Neural progenitor cell (in vitro differentiated cells): ENCODE measurements around the gene NDUFS4. TPM values are rescaled to one million over a fixed set of nuclear protein-coding genes. Genes with fewer than 3 reads are reported as not detected.

Experiments used
- DNase-seq: peaks from one replicate; pipeline ENCODE4 v3.0.0-alpha.2; 2016; ENCODE audit warnings: low spot score
- H2AFZ ChIP-seq: fragments of 200-600 bp; sonication (generic); replicated peaks from 2 replicates; pipeline ENCODE4 v1.6.1; 2016; ENCODE audit warnings: antibody characterized with exemption
- H3F3A ChIP-seq: fragments of 200-600 bp; sonication (generic); 2 replicates; pipeline ENCODE4 v1.6.1; 2016; ENCODE audit warnings: antibody characterized with exemption, low read depth
- H3K27ac ChIP-seq: fragments of 200-600 bp; sonication (generic); 2 replicates; pipeline ENCODE4 v1.5.1; 2016; ENCODE audit warnings: mild to moderate bottlenecking
- H3K27me3 ChIP-seq: fragments of 200-600 bp; sonication (generic); 2 replicates; pipeline ENCODE4 v1.6.1; 2016; ENCODE audit warnings: mild to moderate bottlenecking, moderate library complexity
- H3K36me3 ChIP-seq: fragments of 200-600 bp; sonication (generic); 2 replicates; pipeline ENCODE4 v1.5.1; 2016
- H3K4me1 ChIP-seq: fragments of 200-600 bp; sonication (generic); 2 replicates; pipeline ENCODE4 v1.6.1; 2016; ENCODE audit warnings: mixed run types
- H3K4me2 ChIP-seq: fragments of 200-600 bp; sonication (generic); 2 replicates; pipeline ENCODE4 v1.6.1; 2016
- H3K4me3 ChIP-seq: fragments of 200-600 bp; sonication (generic); 2 replicates; pipeline ENCODE4 v1.5.1; 2016
- H3K79me2 ChIP-seq: fragments of 200-600 bp; sonication (generic); 2 replicates; pipeline ENCODE4 v1.6.1; 2016; ENCODE audit warnings: low read depth
- H3K9ac ChIP-seq: fragments of 200-600 bp; sonication (generic); 2 replicates; pipeline ENCODE4 v1.6.1; 2016
- H3K9me3 ChIP-seq: fragments of 200-600 bp; sonication (generic); 2 replicates; pipeline ENCODE4 v1.5.1; 2016; ENCODE audit warnings: low read depth
- H4K20me1 ChIP-seq: fragments of 200-600 bp; sonication (generic); 2 replicates; pipeline ENCODE4 v1.6.1; 2016; ENCODE audit warnings: low read depth
- H3K27ac Mint-ChIP-seq: 3 replicates; pipeline ENCODE4 v1.8.0; 2021; ENCODE audit warnings: mixed read lengths
- H3K27me3 Mint-ChIP-seq: 2 replicates; pipeline ENCODE4 v1.8.0; 2022; ENCODE audit warnings: low read depth, mild to moderate bottlenecking, inconsistent platforms, moderate library complexity, mixed read lengths; ENCODE audit not compliant: insufficient read depth
- H3K36me3 Mint-ChIP-seq: 3 replicates; pipeline ENCODE4 v1.8.0; 2021; ENCODE audit warnings: mixed read lengths
- H3K4me1 Mint-ChIP-seq: 3 replicates; pipeline ENCODE4 v1.8.0; 2021; ENCODE audit warnings: mixed read lengths
- H3K4me3 Mint-ChIP-seq: 3 replicates; pipeline ENCODE4 v1.8.0; 2021; ENCODE audit warnings: mild to moderate bottlenecking, moderate library complexity, mixed read lengths
- H3K9me3 Mint-ChIP-seq: 3 replicates; pipeline ENCODE4 v1.8.0; 2020; ENCODE audit warnings: mixed read lengths
- EZH2 ChIP-seq: fragments of 200-600 bp; sonication (generic); IDR thresholded peaks from 2 replicates; pipeline ENCODE4 v1.6.1; 2017; ENCODE audit warnings: antibody characterized with exemption, mild to moderate bottlenecking, moderate library complexity
- EZH2phosphoT487 ChIP-seq: fragments of 200-600 bp; sonication (generic); IDR thresholded peaks from 2 replicates; pipeline ENCODE4 v1.6.1; 2017; ENCODE audit warnings: antibody characterized with exemption
- total RNA-seq: library from RNA; depleted of rRNA; stranded (reverse); fragments of >200 nt; gene quantifications from 2 replicates; pipeline ENCODE4 v1.2.3, GENCODE V29; 2015; ENCODE audit warnings: low replicate concordance
- TF ChIP-seq, protein P1 (sequence below): fragments of 200-600 bp; sonication (generic); IDR thresholded peaks from 2 replicates; pipeline ENCODE4 v1.5.1; 2017; ENCODE audit warnings: antibody characterized with exemption, mild to moderate bottlenecking

NDUFS4 gene
- total RNA-seq, 1 donor from 2014 or later, result 183 TPM

DNA sequence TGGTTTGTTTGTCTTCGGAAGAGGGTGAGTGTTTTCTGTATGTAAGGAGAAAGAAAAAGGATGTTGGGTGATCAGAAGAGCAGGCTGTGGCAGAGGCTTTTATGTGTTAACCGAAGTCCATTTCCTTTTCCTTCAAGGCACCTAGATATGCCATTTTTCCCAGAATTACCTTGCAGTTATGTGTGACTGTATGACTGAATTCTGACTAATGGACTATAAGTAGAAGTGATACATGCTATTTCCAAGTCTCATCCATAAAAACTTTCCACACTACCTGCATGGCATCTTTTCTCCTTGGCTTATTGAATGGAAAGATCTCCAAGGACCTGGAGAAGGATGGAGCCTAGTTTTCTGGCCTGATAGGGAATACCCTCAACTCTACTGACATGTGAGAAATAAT, 10.6 kb upstream of the NDUFS4 start:
- no peak overlapping the region for H3K4me3 ChIP-seq
- DNase-seq, result no peak
- H3K4me3 Mint-ChIP-seq, result no peak overlapping the region

DNA sequence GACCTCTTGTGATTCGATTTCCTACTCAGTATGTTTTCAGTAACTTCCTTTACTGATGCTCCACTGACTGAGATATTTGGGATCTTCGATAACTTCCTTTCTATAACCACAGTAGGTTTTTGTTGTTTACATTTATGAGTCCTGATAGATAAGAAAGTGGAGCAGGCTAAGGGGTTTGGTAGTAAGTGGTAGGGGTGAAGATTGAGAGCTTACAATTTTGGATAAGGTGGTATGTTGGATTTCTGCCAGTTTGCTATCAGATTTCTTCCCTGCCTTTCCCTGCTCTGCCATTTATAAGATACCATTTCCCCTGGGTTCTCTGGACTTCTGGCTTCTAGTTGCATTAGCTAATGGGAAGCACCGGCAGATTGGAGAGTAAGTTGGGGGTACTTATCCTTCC, 7.9 kb upstream of the NDUFS4 start:
- Histone ChIP-seq H3K36me3 (no peaks in the 10 kb centered on the region), H3K27me3 (no peaks in the 10 kb centered on the region), H4K20me1 (no peaks in the 10 kb centered on the region), H2AFZ (peak overlapping the region; percentile 94), H3K79me2 (no peaks in the 10 kb centered on the region), H3K4me2 (no peak overlapping the region), H3K27ac (no peak overlapping the region), H3K9ac (no peak overlapping the region), H3K4me1 (peaks cover 5% of the 10 kb centered on the region), H3K9me3 (no peaks in the 10 kb centered on the region), H3F3A (peaks cover 5% of the 10 kb centered on the region), H3K4me3 (no peak overlapping the region)
- Mint-ChIP-seq H3K27ac (no peak overlapping the region), H3K9me3 (peaks cover 4% of the 10 kb centered on the region), H3K4me3 (no peak overlapping the region), H3K4me1 (no peaks in the 10 kb centered on the region), H3K27me3 (no peaks in the 10 kb centered on the region), H3K36me3 (no peaks in the 10 kb centered on the region)
- TF ChIP-seq EZH2, result no peak
- TF ChIP-seq EZH2phosphoT487, result no peak
- TF ChIP-seq, protein P1, sequence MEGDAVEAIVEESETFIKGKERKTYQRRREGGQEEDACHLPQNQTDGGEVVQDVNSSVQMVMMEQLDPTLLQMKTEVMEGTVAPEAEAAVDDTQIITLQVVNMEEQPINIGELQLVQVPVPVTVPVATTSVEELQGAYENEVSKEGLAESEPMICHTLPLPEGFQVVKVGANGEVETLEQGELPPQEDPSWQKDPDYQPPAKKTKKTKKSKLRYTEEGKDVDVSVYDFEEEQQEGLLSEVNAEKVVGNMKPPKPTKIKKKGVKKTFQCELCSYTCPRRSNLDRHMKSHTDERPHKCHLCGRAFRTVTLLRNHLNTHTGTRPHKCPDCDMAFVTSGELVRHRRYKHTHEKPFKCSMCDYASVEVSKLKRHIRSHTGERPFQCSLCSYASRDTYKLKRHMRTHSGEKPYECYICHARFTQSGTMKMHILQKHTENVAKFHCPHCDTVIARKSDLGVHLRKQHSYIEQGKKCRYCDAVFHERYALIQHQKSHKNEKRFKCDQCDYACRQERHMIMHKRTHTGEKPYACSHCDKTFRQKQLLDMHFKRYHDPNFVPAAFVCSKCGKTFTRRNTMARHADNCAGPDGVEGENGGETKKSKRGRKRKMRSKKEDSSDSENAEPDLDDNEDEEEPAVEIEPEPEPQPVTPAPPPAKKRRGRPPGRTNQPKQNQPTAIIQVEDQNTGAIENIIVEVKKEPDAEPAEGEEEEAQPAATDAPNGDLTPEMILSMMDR, result no peak
- DNase-seq, result no peak

More for the DNA sequence above, 10.6 kb upstream of the NDUFS4 start:
- H2AFZ ChIP-seq, result no peak overlapping the region
- H3K9ac ChIP-seq, result no peak overlapping the region
- peaks cover 33% of the 10 kb centered on the region for H3F3A ChIP-seq
- no peaks in the 10 kb centered on the region for H3K27me3 Mint-ChIP-seq
- peaks cover 24% of the 10 kb centered on the region for H3K4me1 Mint-ChIP-seq
- H3K27ac ChIP-seq, result no peak overlapping the region
- H3K9me3 ChIP-seq, result no peaks in the 10 kb centered on the region
- H3K27me3 ChIP-seq, result no peaks in the 10 kb centered on the region
- H3K9me3 Mint-ChIP-seq, result peaks cover 4% of the 10 kb centered on the region
- peaks cover 31% of the 10 kb centered on the region for H3K4me1 ChIP-seq
- no peaks in the 10 kb centered on the region for H3K79me2 ChIP-seq
- no peak overlapping the region for H3K4me2 ChIP-seq
- no peak for TF ChIP-seq EZH2phosphoT487
- TF ChIP-seq, protein P1, result no peak
- no peak for TF ChIP-seq EZH2
- H3K36me3 Mint-ChIP-seq, result no peaks in the 10 kb centered on the region
- no peaks in the 10 kb centered on the region for H4K20me1 ChIP-seq
- no peaks in the 10 kb centered on the region for H3K36me3 ChIP-seq
- H3K27ac Mint-ChIP-seq, result no peak overlapping the region

DNA sequence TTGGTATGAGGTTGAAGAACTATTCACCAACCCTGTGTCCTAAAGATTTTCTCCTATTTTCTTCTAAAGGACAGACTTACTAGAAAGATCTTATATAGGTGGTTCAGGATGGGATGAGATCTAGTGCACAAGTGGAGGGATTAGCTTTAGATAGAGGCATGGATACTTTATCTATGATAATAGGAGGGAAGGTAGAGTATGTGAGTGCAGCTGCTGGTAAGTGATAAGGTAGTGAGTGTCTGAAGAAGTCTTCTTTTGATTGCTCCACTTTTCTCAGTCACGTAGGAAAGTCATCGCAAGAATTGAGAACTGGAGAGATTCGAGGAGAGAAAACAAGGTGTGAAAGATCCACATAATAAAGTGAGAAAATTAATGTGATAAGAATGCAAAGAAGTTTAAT, 6.0 kb upstream of the NDUFS4 start:
- Histone ChIP-seq H4K20me1 (no peaks in the 10 kb centered on the region), H2AFZ (no peak overlapping the region), H3K4me1 (peaks cover 3% of the 10 kb centered on the region), H3K79me2 (no peaks in the 10 kb centered on the region), H3K27me3 (no peaks in the 10 kb centered on the region), H3K9ac (no peak overlapping the region), H3K36me3 (no peaks in the 10 kb centered on the region), H3K4me2 (no peak overlapping the region), H3F3A (no peaks in the 10 kb centered on the region), H3K4me3 (no peak overlapping the region), H3K9me3 (peaks cover 9% of the 10 kb centered on the region), H3K27ac (no peak overlapping the region)
- Mint-ChIP-seq H3K27me3 (no peaks in the 10 kb centered on the region), H3K4me1 (no peaks in the 10 kb centered on the region), H3K36me3 (no peaks in the 10 kb centered on the region), H3K4me3 (no peak overlapping the region), H3K27ac (no peak overlapping the region), H3K9me3 (peaks cover 9% of the 10 kb centered on the region)
- no peak for DNase-seq
- TF ChIP-seq, protein P1, result no peak
- TF ChIP-seq EZH2, result no peak
- no peak for TF ChIP-seq EZH2phosphoT487
